T-helper 2 cell treated with Interferon-gamma antibody and Interleukin-4, amounts not matched to agents 100 ng/mL and 5 ng/mL, for 36 hours (primary cell): ENCODE data around the gene IL17RA. TPM values are rescaled to one million over a fixed set of nuclear protein-coding genes. Genes with fewer than 3 reads are reported as not detected.
"Not testable (repeated sequence)": the region's sequence is repeated elsewhere in the genome, so short reads cannot be mapped to it uniquely, and the experiment has no call there.

Experiments
- intact Hi-C: fragments of 100-400 bp; cut with micrococcal nuclease; formaldehyde crosslinking; loops from one replicate; pipeline ENCODE4 v1.15.1; 2023
- total RNA-seq: library from RNA; stranded (reverse); gene quantifications from 2 replicates; pipeline ENCODE4 v1.2.3, GENCODE V29; 2022

Gene IL17RA
- total RNA-seq, 1 donor from 2014 or later: 58.5 TPM

DNA sequence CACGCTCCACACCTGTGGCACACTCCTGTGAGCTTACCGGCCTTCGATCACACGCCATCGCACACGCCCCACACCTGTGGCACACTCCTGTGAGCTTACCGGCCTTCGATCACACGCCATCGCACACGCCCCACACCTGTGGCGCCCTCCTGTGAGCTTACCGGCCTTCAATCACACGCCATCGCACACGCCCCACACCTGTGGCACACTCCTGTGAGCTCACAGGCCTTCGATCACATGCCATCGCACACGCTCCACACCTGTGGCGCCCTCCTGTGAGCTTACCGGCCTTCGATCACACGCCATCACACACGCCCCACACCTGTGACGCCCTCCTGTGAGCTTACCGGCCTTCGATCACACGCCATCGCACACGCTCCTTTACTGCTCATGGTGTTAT, 62.7 kb downstream of the IL17RA start:
- intact Hi-C loops: not testable (repeated sequence)

DNA sequence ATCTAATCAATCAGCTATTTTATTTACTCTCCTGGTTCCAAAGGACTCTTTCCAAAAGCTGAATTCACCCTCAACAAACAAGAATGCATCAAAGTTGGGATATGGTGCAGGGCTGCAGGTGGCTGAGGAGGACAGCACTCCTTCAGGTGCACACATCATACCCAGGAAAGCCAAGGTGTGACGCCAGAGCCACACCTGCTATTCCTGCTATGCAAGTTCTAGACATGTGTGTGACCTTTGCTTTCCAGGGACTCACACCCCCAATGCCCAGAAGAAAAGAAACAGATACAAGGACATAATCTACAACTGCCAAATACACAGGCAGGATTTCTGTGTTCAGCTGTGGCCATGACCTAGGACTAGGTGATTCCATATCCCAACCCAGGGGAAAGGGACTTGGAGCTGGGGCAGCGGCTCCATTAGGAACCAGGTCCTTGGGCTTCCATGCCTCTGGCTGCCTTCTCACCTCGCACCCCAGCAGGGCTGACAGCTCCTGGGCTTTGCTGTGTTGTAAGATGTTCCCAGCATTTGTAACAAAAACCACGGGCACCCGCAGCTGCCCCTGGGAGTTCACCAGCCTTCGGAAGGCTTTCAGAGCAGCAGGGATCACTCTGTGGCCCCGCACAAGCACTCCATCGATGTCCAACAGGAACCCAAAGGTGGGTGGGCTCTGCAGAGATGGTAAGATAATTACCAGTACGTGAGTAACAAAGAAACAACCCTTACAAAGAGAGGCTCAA, 64.4 kb downstream of the IL17RA start:
- intact Hi-C loops: no loop called here

DNA sequence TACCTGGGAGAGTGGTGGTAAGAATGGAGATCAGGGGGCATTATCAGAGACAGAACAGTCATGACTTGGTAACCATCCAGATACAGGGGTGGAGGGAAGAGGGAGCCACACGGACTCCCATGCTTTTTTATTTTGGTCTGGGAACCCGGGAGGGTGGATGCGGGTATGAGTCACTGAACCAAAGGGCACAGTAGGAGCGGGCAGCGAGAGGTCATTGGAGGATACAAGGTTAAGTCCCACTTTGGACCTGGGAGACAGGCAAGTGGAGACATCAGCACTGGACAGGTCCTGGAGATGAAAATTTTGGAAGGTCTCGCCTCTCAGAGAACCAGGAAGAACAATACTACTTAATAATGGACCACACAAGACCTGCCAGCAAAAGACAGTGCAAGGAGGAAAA, 67.5 kb downstream of the IL17RA start:
- intact Hi-C loops: no loop called here

DNA sequence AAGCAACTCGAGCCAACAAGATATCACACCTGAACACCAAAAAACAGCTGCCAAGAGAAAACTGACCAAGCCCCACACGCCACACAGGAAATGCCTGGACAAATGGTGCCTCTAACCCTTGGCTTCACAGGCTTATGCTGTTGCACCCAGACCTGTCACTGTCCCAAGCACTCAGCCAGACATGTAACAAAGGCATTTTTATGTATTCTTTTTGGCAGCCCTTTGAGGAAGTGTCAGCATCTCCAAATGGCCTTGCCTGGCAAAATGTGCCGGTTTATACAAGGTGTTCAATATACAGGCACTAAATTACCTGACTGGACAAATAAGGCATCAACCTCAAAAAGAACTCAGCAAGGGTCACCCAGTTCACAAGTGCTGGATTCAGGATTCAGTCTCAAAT, 68.2 kb downstream of the IL17RA start:
- intact Hi-C loops: no loop called here

DNA sequence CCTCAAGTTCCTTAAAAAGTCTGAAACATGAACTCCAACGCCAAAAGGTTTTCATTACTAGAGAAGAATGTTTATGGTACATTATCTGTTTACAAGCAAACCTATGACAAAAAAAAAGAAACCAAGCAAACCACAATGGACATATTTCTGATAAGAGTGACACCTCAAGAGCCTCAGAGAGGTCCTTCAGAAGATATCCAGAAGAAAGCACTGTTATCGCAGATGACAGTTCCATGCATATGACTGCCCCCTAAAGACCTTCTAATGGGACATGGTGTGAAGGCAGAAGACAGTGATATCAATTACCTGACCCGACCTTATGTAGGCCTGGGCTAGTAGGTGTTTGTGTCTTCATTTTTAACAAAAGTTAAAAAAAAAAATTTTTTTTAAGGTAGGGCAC, 71.1 kb downstream of the IL17RA start:
- intact Hi-C loops: loop anchor here (5.0 kb wide), 1 partner anchor 471 kb away; the partner anchor contains the start of gene ATP6V1E1

DNA sequence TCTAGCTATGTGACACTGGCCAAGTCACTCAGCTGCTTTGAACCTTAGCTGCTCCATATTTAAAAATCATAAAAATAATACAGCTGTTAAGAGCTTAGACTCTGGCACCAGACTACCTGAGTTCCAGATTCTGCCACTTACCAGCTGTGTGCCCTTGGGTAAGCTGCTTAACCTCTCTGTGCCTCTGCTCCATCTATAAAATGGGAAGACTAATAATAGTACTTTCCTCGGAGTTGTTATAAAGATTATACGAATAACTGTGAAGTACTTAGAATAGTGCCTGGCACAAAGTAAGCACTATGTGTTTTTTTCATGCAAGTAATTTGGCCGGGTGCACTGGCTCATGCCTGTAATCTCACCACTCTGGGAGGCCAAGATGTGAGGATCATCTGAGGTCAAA, 72.9 kb downstream of the IL17RA start:
- intact Hi-C loops: loop anchor here (2.0 to 5.0 kb wide), 2 partner anchors 39 to 470 kb away; partner anchors contain the start of gene ATP6V1E1

DNA sequence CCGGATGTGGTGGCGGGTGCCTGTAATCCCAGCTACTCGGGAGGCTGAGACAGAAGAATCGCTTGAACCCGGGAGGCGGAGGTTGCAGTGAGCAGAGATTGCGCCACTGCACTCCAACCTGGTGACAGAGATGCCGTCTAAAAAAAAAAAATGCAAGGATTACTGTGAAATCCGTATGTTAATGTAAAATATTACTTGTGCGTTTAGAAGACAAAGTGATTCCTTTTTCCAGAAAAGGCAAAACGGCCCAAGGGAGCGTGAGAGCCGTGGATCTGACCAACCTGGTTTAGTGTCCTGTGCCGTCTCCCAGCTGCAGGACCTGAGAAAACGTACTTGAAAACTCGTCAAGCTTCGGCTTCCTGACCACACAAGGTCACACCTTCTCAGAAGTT, 73.4 kb downstream of the IL17RA start:
- intact Hi-C loops: loop anchor here (2.0 to 5.0 kb wide), 2 partner anchors 39 to 469 kb away; partner anchors contain the start of gene ATP6V1E1

DNA sequence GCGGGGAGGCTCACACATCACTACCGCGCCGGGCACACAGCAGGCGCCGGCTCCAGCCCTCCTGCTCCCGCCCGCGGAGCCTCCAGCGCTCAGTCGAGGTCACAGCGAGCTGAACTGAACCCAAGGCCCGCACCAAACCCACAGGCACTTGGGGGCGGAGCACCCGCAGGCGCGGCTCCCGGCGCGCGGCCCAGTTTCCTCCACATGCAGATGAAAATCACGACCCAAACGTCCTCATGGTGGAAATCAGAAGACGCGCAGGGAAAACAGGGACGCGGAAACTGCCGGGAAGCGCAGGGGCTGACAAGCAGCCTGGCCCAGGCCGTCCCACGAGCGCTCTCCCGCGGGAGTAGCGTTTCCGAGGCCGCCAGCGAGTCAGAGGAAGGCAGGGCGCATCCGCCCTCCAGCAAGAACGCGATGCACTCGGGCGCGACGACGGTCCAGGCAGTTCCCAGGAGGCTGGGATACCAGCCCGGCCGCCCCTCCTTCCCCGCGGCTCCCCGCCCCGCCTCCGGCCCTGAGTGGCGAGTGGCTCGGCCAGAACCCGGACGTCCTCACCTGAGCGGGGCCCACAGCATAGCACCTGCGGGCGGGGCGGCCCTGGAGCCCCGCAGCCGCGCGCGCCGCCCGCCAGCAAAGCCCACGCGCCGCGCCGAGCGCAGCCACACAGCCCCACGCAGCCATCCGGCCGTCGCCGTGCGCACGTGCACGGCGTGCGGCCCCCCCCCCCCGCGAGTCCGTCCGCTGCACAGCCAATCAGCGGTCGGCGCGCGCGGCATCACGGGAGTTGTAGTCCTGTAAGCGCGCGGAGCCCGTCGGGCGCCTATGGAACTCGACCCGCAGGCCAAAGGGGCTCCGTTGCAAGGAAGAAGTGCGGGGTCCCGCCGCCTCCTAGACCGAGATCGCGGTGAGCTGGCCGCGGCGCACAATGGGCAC, 74.0 kb downstream of the IL17RA start, which contains the start of gene HDHD5:
TSS of gene HDHD5 (minus strand) at position 710 of the 936 bp plus-strand sequence. CDS start at position 684, 26 bp downstream.
- intact Hi-C loops: loop anchor here (1.0 to 5.0 kb wide), 4 partner anchors 12 to 468 kb away; partner anchors contain the start of genes ATP6V1E1 and IL17RA

DNA sequence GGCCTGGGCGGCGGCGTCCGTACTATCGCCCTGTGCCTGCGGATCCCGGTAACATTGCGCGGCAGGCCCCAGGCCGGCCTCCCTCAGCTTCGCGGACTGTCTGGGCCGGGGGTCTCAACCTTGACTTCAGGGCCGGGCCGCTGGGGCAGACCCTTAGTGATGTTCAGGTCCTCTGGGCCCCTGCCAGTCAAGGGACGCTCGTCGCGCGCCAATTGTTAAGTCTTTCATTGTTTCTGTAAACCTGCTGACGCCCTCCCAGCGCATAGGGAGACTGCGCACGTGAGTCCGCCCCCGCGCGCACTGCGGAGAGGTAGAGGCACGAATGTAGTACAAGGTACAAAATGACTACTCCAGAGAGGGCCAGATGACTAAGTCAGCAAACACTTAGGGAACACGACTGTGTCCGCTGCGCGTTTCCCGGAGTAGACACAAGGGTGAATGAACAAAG, 74.7 kb downstream of the IL17RA start:
- intact Hi-C loops: loop anchor here (1.0 to 5.0 kb wide), 4 partner anchors 12 to 468 kb away; partner anchors contain the start of genes ATP6V1E1 and IL17RA

DNA sequence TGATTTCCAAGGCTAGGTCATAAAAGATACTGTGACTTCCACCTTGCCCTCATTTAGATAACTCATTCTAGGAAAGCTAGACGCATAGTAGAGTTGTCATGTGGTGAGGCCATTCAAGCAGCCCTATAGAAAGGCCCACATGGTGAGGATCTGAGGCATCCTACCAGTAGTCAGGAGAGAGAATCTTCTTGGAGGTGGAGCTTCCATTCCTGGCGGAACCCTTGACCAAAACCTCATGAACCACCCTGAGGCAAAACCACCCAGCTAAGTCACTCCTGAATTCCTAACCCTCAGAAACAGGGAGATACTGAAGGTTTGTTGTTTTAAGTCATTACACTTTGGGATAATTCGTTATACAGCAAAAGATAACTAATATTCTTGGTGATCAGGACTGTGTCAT, 77.2 kb downstream of the IL17RA start:
- intact Hi-C loops: no loop called here

DNA sequence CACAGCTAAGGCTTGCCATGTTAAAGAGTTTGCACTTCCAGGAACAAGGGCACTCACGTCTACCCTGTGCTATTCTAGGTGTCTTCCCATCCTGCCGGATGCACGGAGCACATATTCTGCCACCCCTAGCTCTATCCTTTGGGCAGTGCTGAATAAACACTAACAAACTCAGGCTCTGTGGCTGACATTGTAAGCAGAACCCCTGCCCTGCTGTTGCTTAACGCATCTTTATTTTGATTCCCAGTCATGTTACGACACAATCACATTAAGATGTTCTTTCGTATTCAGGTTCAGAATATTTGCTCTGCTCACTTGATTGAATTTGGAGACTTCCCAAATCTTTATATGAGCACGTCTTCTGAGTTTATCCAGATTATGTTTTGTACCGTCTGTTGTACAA, 77.9 kb downstream of the IL17RA start:
- intact Hi-C loops: no loop called here

DNA sequence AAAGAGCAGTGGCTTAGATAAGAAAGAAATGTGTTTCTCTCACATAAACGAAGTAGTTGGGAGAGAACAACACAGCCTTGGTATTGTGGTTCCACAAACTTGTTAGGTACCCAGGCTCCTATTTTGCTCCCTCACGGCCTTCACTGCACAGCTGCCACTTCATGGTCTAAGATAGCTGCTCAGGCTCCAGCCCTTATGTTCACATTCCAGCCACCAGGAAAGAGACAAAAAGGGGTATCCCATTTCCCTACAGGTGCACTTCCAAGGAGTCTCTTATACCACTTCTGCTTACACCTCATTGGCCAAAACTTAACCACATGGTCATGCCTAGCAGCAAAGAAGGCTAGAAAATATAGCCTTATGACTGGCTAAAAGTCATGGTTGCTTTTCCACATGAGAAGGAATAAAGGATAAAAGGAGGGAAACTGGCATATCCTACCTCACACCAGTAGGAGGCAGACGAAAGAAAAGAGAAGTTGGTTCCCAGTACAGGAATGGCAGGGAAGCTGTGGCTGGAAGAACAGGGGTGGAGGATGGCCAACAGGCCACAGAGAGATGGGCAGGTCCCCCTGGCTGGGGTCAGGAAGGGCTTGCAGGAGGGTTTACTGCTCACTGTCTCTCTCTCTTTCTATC, 79.7 kb downstream of the IL17RA start:
- intact Hi-C loops: no loop called here

Other genes with a start within 250 kb of the IL17RA start
- not detected in 2 replicates for gene GAB4, start 76.8 kb upstream of the IL17RA start, total RNA-seq
- gene TMEM121B, start 36.4 kb downstream of the IL17RA start, total RNA-seq: 0.09 TPM in 2 replicates
- 37.6 and 38.5 TPM in 2 replicates for gene HDHD5, start 74.3 kb downstream of the IL17RA start, total RNA-seq
- gene ADA2, start 134.4 kb downstream of the IL17RA start, total RNA-seq: 63.2 and 68.7 TPM in 2 replicates